GM19468 (cell line): Measurements from ENCODE around the gene CELSR1.
"Not testable (repeated sequence)": the region's sequence is repeated elsewhere in the genome, so short reads cannot be mapped to it uniquely, and the experiment has no call there.

Experiments
- ATAC-seq: cut with Tn5 transposase; IDR thresholded peaks from one replicate; pipeline ENCODE4 v1.9.1; 2021; ENCODE audit warnings: mild to moderate bottlenecking, moderate library complexity, moderate number of reproducible peaks; ENCODE audit not compliant: unreplicated experiment; ENCODE audit errors: extremely low read depth

The CELSR1 gene

DNA sequence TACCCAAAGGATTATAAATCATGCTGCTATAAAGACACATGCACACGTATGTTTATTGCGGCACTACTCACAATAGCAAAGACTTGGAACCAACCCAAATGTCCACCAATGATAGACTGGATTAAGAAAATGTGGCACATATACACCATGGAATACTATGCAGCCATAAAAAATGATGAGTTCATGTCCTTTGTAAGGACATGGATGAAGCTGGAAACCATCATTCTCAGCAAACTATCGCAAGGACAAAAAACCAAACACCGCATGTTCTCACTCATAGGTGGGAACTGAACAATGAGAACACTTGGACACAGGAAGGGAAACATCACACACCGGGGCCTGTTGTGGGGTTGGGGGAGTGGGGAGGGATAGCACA lies 21.3 kb downstream of the CELSR1 start:
- ATAC-seq = not testable (repeated sequence)

DNA sequence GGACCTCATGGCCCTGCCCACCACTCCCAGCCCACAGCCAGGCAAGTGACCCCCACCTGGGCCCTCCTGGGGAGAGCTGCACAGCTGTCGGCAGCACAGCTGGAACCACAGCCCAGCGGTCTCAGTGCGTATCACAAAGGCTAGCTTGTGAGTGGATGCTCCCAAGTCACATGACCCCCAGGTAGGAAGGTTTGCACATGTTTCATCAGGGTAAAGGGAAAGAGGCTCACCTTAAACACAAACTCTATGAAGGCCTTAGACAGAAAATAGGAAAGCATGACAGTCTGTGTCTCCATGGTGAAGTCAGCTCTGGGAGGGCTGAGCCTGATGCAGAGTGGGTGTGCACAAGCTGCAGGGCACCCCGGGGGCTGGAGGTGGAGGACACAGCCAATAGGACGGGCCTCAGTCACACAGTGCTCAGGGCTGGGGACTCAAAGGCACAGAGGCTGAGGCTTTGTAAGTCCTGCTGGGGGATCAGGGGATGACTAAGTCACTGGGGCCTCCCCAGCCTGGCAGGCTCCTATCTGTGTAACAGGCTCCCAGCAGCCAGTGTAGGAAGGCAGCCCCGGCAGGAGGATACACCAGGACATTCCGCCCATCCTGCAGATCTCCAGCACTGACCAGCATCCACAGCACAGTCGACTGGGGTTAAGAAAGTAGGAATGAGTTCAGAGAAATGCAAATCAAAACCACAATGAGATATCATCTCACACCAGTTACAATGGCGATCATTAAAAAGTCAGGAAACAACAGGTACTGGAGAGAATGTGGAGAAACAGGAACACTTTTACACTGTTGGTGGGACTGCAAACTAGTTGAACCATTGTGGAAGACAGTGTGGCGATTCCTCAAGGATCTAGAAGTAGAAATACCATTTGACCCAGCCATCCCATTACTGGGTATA lies 22.0 kb downstream of the CELSR1 start:
- ATAC-seq = no peak

DNA sequence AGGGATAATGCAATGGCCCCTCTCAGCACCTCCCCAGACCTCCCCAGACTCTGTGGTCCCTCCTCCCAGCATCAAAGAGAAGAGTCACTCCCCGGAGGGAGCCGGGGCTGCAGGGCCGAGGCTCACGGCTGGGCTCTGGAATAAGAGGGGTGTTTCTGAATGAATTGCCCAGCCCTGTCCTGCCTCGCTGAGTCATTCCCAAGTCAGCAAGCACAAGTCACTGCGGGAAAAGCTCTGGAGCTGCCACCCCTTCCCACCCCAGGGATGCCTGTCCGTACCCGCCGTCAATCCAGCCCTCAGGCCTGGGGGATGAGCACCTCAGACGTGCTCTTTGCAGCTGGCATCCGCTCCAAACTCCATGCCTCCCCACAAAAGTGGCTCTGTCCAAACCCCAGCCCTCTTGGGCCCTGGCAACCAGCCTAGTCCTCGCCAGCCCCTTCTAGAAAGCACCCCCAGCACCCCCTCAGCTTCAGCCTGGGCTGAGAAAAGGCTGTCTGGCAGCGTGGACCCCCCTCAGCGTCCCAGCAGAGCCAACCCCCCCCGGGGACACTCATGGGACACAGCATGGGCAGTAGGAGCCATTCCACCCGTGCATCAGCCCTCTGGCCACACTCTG lies 22.7 kb downstream of the CELSR1 start:
- ATAC-seq = no peak

DNA sequence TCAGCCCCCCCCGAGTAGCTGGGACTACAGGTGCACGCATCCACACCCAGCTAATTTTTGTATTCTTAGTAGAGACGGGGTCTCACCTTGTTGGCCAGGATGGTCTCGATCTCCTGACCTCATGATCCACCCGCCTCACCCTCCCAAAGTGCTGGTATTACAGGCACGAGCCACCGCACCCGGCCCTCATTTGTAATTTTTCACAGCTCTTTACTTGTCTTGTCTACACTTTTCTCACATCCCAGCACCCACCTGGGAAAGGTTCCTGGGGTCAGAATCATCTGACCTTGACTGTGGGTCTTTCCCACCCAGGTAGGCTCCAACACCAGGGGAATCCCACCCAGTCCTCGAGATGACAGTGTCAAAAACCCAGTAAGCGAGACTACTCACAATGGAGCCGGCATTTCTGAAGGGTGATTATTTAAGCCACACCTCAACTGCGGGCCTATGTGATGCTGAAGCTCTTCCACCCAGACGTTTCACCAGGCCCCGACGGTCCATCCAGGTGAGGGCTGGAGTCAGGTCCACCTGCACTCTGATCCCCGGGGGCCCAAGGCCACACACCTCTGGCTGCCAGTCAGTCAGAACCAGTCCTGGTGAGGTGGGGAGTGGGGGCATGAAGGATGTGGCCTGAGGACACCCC lies 23.4 kb downstream of the CELSR1 start:
- no peak for ATAC-seq

DNA sequence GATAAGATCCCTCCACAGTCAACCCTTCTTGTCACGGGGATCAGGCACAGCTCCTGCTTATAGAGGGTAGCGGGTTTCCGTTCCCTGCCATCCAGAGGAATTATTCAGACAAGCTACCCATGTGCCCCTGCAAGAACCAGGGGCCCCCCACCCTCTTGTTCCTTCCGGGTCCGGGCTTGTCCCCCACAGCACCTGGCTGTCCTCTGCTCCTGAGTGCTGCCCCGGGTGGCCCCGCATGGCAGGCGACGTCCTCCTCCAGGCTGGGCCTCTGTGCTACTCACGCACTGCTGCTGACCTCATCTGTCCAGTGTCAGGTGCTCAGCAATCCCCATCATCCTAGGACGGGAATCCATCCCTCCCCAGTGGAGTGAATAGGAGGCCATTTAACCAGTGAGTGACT lies 24.7 kb downstream of the CELSR1 start:
- no peak for ATAC-seq

DNA sequence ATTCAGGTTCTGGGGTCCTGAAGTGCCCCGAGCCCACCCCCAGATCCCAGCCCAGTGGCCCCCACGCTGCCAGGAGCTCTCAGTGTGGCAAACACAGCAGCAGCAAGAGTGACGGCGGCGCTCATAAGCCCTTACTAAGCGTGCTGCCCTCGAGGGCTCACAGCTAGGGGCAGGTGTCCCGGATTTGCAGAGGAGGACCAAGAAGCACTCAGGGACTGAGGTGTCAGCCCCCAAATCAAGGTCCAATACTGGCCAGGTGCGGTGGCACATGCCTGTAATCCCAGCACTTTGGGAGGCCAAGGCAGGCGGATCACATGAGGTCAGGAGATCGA lies 25.4 kb downstream of the CELSR1 start:
- no peak for ATAC-seq

DNA sequence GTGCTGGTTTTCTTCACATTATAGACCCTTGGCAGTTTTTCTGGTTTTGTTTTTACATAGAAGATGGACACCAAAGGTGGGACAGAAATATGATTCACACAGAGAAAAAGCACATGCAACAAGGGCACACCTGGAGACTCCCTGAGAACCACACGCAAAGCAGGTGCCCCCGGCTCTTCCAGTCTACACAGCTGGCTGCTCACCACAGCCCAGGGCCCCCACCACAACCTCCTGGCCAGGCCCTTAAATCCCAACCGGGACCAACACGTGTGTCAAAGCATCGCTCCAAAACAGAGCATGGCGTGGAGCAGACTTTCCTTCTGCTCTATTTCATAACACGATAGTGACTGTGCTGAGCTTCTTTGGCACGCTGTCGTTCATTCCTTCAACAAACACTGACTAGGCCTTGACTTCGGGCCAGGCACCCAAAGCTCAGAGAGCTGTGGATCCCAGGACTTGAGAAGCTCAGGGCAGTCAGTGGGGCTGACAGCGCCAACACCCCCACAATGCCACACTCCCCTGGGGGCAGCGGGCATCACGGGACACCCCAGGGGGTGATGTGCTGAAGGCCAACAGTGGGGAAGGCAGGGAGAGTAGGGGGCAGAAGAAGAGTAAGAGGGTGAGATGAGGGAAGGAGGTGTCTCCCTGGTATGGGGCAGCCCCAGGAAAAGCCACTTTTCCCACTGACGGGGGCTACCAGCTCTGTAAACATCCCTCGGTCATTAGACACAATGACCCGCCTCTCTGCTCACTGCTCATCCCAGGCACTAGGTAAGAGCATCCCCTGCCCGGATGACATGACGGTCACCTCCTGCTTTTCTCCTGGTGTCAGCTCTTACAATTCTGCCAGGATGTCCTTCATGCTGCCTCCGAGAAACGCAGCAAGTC lies 26.0 kb downstream of the CELSR1 start:
- no peak for ATAC-seq

DNA sequence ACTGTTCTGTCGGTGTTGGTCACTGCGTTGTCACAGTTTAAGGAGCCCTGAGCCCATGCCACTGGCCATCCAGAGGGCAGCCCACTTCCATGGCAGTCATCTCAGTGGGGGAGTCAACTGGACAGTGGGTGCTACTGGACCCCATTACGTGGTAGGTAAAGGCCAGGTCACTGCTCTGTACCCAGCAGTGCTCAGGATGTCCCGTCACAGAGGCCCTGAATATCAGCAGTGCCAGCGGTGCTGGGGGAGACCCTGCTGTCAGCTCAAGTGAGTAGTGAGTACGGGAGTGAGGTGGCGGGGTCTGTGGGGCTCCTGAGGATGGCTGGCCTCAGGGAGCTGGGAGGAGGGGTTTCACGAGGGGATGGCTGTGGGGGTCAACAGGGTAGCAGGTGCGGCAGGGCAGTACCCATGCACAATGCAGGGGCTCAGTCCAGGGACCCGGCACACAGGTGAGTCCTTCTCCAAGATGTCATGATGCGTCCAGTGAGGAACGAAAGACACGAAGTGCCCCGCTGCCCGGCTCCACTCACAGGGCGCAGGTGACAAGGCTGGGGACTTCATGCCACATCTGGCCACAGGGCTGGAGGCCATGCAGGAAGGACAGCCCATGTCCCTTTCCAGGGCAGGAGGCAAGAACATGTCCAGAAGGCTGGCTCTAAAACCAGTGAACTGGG lies 27.9 kb downstream of the CELSR1 start:
- ATAC-seq = no peak

DNA sequence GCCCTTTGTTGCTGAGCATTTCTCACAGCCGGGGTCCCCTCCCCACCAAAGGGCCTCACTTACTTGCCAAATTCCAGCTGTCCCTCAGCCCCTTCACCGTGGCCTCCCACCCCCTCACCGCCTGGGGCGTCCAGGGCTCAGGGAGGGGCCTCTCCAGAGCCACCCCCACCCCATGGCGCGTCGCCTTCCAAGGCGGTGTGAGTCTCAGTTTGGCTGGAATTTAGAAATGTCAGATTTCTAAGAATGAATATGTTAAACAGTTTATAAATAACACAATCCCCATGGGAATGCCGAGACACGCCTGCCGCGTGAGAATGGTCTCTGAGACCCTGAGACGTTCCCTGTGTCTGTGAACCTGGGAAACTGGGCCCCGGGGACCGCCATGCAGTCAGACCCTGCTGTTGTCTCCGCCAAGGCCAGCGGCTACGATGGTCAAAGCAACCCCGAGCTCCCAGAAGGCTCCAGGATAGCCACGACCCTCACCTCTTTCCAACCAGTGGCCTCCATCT lies 28.9 kb downstream of the CELSR1 start:
- no peak for ATAC-seq

DNA sequence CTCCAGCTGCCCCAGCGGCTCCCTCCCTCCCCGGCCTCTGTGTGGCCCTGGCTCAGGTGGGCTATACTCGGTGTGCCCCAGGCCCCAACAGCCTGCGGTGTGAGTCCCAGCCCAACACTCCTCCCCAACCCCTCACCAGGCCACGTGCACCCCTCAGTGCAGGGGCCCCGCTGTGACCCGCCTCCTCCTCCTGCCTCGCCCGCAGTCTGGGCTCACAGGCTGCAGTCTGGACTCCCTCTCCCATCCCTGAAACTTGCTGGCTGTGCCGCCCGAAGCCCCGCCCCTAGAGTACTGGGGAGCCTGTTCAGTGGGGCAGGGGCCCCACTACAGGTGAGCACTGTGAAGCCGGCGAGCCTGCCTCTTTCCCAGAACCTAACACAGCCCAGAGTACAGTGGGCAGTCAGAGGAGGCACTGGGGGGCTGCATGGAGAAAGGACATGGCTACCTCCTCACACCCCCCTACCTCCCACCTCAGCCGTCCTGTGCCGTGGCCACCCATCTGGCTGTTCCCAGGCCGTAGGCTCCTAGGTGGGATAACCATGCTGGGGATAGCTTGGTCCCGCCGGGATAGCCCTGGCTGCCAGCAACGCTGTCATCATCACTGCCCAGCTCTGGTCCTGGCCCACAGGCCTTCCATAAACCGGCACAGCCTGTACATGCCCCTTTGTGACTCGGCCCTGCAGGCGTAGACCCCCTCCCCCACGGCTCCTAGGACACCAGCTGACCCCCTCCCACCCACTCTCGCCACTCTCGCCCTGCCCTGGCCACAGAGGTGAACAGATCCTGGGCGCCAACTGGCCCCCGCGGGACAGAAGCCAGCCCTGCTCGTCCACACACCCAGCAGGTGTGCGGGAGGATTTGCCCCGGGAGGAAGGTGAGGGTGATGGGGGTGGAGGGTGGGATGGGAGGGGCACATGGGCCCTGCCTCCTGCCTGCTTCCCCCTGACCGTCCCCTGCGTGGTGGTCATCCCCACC lies 29.7 kb downstream of the CELSR1 start:
- ATAC-seq = no peak

DNA sequence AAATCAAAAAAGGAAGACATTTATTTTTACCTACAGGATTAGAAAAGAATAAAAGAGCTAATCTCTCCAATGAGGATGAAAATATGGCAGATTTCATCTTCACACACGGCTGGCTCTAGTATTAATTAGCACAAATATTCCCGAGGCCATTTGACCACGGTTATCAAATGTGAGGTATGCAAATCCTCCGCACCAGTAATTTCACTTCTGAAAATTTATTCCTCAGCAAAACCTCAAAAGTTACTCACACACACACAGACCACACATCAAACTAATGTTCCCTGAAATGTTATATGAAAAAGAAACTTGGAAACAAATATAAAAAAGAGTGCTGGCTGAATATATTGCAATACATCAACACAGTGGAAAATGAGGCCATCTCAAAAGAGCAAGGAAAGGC lies 32.8 kb downstream of the CELSR1 start:
- no peak for ATAC-seq

DNA sequence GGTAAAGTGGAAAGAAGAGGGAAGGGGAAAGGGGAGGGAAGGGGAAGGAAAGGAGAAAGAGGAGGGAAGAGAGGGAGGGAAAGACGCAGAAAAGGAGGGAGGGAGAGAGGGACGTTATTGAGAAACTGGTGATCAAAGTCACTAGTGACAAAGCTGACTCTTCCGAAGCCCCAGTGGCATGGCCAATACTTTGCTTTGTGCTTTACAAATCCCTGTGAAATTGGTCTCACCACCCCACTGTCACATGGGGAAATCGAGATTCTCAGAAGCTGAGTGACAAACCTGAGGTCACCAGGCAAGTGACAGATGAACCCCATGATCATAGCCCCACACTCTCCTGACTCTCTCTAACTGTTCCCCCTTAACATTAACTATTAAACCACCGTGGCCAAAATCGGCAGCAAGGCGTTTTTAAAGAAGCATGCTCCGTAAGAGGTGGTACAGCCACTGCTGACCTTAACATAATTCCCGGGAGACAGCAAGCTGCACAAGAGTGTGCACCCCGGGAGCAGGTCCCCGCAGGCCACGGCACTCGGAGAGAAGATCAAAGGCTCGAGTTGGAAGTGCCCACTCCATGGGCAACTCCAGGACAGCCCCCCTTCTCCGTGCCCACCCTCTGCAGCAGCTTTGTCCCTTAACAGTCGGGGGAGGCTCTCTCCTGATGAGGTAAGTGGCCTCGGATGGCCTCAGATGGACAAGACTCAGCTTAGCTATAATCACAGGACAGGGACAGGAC lies 34.8 kb downstream of the CELSR1 start:
- ATAC-seq = no peak

DNA sequence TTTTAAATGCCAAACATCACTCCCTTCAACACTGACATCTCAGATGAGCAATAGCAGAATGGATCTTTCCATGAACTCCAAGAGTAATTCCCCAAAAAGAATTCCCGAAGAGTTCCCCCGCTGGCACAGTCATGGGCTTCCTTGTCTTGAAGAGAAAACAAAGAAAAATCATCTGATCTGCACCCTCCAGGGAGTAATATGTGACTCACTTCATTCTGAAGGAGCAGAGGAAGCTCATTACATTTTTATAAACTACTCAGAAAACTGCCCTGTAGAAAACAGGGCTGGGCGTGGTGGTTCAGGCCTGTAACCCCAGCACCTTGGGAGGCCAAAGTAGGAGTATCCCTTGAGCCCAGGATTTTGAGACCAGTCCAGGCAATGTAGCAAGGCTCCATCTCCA lies 35.7 kb downstream of the CELSR1 start:
- no peak for ATAC-seq

DNA sequence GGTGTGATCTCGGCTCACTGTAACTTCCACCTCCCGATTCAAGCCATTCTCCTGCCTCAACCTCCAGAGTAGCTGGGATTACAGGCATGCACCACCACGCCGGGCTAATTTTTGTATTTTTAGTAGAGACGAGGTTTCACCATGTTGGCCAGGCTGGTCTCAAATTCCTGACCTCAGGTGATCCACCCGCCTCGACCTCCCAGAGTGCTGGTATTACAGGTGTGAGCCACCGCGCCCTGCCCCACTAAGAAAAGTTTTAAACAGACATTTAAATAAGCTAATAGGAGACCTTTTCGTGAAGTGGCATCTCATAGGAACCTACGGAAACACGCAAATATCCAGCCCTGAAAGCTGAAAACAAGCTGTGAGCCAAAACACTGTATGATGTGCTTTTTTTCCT lies 36.2 kb downstream of the CELSR1 start:
- not testable (repeated sequence) for ATAC-seq

DNA sequence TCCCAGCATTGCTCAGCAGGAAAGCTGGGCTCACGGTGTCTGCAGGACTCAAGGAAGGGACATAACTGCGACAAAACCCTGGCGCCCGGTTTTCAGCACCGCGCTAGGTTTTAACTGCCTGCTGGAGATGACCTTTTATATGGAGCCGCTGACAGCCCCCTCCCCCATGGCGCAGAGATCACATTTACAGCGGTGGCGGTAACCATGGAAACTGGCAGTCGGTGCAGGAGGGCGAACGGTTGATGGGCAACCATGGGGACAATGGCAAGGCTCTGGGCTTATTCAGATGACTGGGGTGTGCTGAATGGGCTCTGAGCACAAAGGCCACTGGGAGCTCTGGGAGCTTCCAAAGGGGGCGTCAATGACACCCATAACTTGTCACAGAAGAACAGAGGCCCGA lies 37.2 kb downstream of the CELSR1 start:
- ATAC-seq = no peak

DNA sequence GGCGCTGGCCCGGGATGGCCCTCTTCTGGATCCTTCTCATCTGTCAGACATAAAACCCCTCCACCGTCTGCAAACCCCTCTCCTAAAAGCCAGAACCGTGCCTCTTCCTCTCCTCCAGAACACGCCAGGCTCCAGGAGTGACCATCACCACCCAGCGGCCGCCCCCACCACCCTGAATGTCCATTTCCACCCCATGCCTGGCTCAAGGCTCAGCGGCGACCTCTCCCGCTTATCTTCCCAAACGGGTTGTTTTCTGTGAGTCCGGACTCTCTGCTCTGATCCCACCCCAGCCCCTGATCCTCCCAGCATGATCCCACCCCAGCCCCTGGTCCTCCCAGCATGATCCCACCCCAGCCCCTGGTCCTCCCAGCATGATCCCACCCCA lies 37.6 kb downstream of the CELSR1 start:
- no peak for ATAC-seq

DNA sequence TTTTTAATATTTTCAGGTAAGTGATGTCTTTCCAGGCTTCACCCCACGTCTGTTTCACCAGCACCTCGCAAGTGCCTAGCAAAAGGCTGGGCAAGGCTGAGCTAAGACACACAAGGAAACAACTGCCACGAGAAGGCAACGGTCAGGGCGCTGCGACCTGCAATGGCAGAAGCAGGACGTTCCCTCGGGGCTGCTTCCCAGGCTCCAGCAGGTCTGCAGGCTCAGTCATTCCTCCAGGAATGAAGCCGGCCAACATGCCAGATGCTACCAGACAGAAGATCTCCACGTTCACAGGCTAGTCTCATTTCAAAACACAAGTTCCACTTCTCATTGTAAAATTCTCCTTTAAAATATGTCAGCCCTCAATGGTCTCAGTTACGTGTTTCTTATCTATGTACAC lies 45.5 kb downstream of the CELSR1 start:
- no peak for ATAC-seq

DNA sequence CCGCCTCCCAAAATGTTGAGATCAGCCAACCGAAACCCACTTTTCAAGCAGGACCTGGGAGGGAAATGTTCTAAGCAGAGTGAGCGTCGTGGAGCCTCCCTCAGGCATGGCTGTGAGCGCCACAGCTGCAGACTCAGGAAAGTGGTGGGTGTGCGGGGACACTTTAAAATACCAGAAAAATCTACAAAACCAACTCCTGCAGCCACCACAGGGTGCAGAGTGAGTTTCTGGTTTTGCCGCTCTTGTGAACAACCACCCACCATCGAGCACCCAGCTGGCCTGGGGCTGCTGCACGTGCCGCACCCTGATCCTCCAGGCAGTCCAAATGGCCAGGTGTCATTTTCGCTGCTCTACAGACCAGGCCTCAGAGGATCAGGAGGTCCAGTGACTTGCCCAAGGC lies 46.9 kb downstream of the CELSR1 start:
- ATAC-seq = no peak
